Spleen (tissue), 11 donors: ENCODE measurements around the gene ITGA1. TPM values are rescaled to one million over a fixed set of nuclear protein-coding genes. Genes with fewer than 3 reads are reported as not detected.

Experiments used
- DNase-seq: peaks from one replicate; pipeline ENCODE4 v3.0.0-alpha.2; 2020
- H3K27ac ChIP-seq, 8 donors: fragments of 200-600 bp; sonication (generic) in 7 of 8; 1 replicate in 4 of 8; 2 replicates in 4 of 8; pipeline versions ENCODE4 v1.5.0 to v1.8.0; 2016 to 2021; ENCODE audit warnings: inconsistent platforms in 4 of 8, mild to moderate bottlenecking in 4 of 8, moderate library complexity in 1 of 8
- H3K27me3 ChIP-seq, 7 donors: fragments of 200-600 bp; sonication (generic) in 6 of 7; replicated peaks in 1 of 7; 1 replicate in 4 of 7; 2 replicates in 3 of 7; pipeline versions ENCODE4 v1.5.0 to v1.8.0; 2016 to 2021; ENCODE audit warnings: inconsistent platforms in 3 of 7, mild to moderate bottlenecking in 1 of 7
- H3K36me3 ChIP-seq, 6 donors: fragments of 200-600 bp; sonication (generic) in 5 of 6; 1 replicate in 4 of 6; 2 replicates in 2 of 6; pipeline versions ENCODE4 v1.5.0 to v1.8.0; 2016 to 2021; ENCODE audit warnings: inconsistent platforms in 2 of 6
- H3K4me1 ChIP-seq, 6 donors: fragments of 200-600 bp; sonication (generic) in 5 of 6; 1 replicate in 3 of 6; 2 replicates in 3 of 6; pipeline versions ENCODE4 v1.5.0 to v1.8.0; 2016 to 2021; ENCODE audit warnings: inconsistent platforms in 3 of 6
- H3K4me3 ChIP-seq, 8 donors: fragments of 200-600 bp; sonication (generic) in 7 of 8; 1 replicate in 4 of 8; 2 replicates in 4 of 8; pipeline versions ENCODE4 v1.5.0 to v1.8.0; 2016 to 2021; ENCODE audit warnings: inconsistent platforms in 4 of 8, mild to moderate bottlenecking in 4 of 8, moderate library complexity in 2 of 8
- H3K9me3 ChIP-seq, 8 donors: fragments of 200-600 bp; sonication (generic) in 7 of 8; 1 replicate in 4 of 8; 2 replicates in 4 of 8; pipeline versions ENCODE4 v1.5.0 to v1.8.0; 2016 to 2021; ENCODE audit warnings: inconsistent platforms in 4 of 8
- POLR2A ChIP-seq, 3 donors: fragments of 450-650 bp; IDR thresholded peaks; one replicate each; pipeline ENCODE4 v1.5.1; 2017; ENCODE audit warnings: antibody characterized with exemption in 3 of 3, mild to moderate bottlenecking in 1 of 3
- POLR2AphosphoS5 ChIP-seq, 3 donors: sonication (generic); formaldehyde crosslinking; IDR thresholded peaks; one replicate each; pipeline ENCODE4 v1.5.1; 2017; ENCODE audit warnings: antibody characterized with exemption in 3 of 3
- WGBS, 5 donors: extraction: QIAGEN DNeasy Blood & Tissue Kit in 3 of 5; methylation state at CpG; one replicate each; pipeline versions ENCODE4 v1.1.5 to v1.1.7; 2013 to 2018; 5-methylcytosine and 5-hydroxymethylcytosine counted together
- intact Hi-C: fragments of 100-400 bp; cut with DNase I; formaldehyde crosslinking; loops from one replicate; pipeline ENCODE4 v1.15.0; 2023; ENCODE audit warnings: low total_unique reads
- polyA plus RNA-seq, 3 donors: library from polyadenylated mRNA; stranded (reverse); fragments of 200-250 nt; gene quantifications; one replicate each; pipeline ENCODE4 v1.2.1, GENCODE V29; 2013
- total RNA-seq, 7 donors: library from RNA; depleted of rRNA in 3 of 7; stranded (reverse); fragments of >200 nt in 3 of 7; fragmentation: NEBNext Ultra II Directional in 4 of 7; extraction: Animal tissue kit (Norgen Biotek cat#: 25700) in 4 of 7; gene quantifications; one replicate each; pipeline versions ENCODE4 v1.1.0 to v1.2.1, GENCODE V29; 2016 to 2021
- TF ChIP-seq, protein P1 (sequence below), 11 experiments: fragments of 200-600 bp in 7 of 11; fragments of 450-650 bp in 4 of 11; sonication (generic) in 4 of 11; IDR thresholded peaks in 8 of 11; conservative IDR thresholded peaks in 3 of 11; 1 replicate in 7 of 11; 2 replicates in 4 of 11; pipeline versions ENCODE4 v1.4.0 to v1.8.0; 2016 to 2021; ENCODE audit warnings: antibody characterized with exemption in 11 of 11, inconsistent platforms in 4 of 11, mild to moderate bottlenecking in 1 of 11
- donor health status: healthy with polysubstance abuse.
- donor health status: DM: no; HTN: no; CAD: no; lungs with moderate emphysema.
- donor health status: DM: no; HTN: no; CAD: no.
- donor health status: Bipolar disorder and iron deficiency.
- donor health status: healthy.
- donor health status: DM: no; HTN: no; CAD: no.
- donor health status: DM: yes; HTN: yes; CAD: no.

Gene ITGA1
- total and polyA plus RNA-seq, 10 donors, result 8.3 to 505 (median 289) TPM

GRCh38 chr5:52898961-52899680 lies 111.4 kb downstream of the ITGA1 start:
- Histone ChIP-seq H3K36me3 (peaks cover 0 to 65% (median 14%) of the 10 kb centered on the region in 6 donors), H3K4me1 (peaks cover 0 to 26% (median 14%) of the 10 kb centered on the region in 6 donors), H3K4me3 (no peak overlapping the region), H3K9me3 (peaks cover 0 to 8% (median 0%) of the 10 kb centered on the region in 8 donors), H3K27ac (peak overlapping the region in 2 of 8 donors; percentile 1 to 10), H3K27me3 (no peaks in the 10 kb centered on the region)
- 66 to 89% (median 83%) methylated on average over 5 of the region's 5 CpGs for WGBS, 5 donors
- DNase-seq, result no peak
- intact Hi-C loops, result no loop called here
- TF ChIP-seq POLR2AphosphoS5 (IDR thresholded peaks at IDR 0.05) (no peak), POLR2A (IDR thresholded peaks at IDR 0.05) (no peak)
- TF ChIP-seq, protein P1, sequence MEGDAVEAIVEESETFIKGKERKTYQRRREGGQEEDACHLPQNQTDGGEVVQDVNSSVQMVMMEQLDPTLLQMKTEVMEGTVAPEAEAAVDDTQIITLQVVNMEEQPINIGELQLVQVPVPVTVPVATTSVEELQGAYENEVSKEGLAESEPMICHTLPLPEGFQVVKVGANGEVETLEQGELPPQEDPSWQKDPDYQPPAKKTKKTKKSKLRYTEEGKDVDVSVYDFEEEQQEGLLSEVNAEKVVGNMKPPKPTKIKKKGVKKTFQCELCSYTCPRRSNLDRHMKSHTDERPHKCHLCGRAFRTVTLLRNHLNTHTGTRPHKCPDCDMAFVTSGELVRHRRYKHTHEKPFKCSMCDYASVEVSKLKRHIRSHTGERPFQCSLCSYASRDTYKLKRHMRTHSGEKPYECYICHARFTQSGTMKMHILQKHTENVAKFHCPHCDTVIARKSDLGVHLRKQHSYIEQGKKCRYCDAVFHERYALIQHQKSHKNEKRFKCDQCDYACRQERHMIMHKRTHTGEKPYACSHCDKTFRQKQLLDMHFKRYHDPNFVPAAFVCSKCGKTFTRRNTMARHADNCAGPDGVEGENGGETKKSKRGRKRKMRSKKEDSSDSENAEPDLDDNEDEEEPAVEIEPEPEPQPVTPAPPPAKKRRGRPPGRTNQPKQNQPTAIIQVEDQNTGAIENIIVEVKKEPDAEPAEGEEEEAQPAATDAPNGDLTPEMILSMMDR (IDR thresholded peaks at IDR 0.05 in 8 of 11, conservative IDR thresholded peaks at IDR 0.05 in 3 of 11), result no peak

GRCh38 chr5:52903142-52903541 lies 115.4 kb downstream of the ITGA1 start:
- peaks cover 0 to 3% (median 1%) of the 10 kb centered on the region in 6 donors for H3K4me1 ChIP-seq
- TF ChIP-seq POLR2AphosphoS5 (IDR thresholded peaks at IDR 0.05) (no peak), POLR2A (IDR thresholded peaks at IDR 0.05) (no peak)
- TF ChIP-seq, protein P1 (IDR thresholded peaks at IDR 0.05 in 8 of 11, conservative IDR thresholded peaks at IDR 0.05 in 3 of 11), result no peak
- H3K27me3 ChIP-seq, result no peaks in the 10 kb centered on the region
- 78 to 90% (median 85%) methylated on average over 2 of the region's 2 CpGs for WGBS, 5 donors
- peaks cover 0 to 72% (median 17%) of the 10 kb centered on the region in 6 donors for H3K36me3 ChIP-seq
- intact Hi-C loops, result no loop called here
- no peak overlapping the region for H3K4me3 ChIP-seq
- no peak overlapping the region for H3K27ac ChIP-seq
- no peak for DNase-seq
- H3K9me3 ChIP-seq, result peaks cover 0 to 8% (median 0%) of the 10 kb centered on the region in 8 donors

GRCh38 chr5:52906343-52906742 lies 118.6 kb downstream of the ITGA1 start:
- no peak overlapping the region for H3K27ac ChIP-seq
- no peak overlapping the region for H3K4me3 ChIP-seq
- peaks cover 0 to 46% (median 12%) of the 10 kb centered on the region in 6 donors for H3K36me3 ChIP-seq
- no peak for DNase-seq
- 85 to 100% (median 93%) methylated on average over 1 of the region's 1 CpG for WGBS, 5 donors
- TF ChIP-seq POLR2AphosphoS5 (IDR thresholded peaks at IDR 0.05) (no peak), POLR2A (IDR thresholded peaks at IDR 0.05) (no peak)
- TF ChIP-seq, protein P1 (IDR thresholded peaks at IDR 0.05 in 8 of 11, conservative IDR thresholded peaks at IDR 0.05 in 3 of 11), result no peak
- H3K9me3 ChIP-seq, result peaks cover 0 to 6% (median 0%) of the 10 kb centered on the region in 8 donors
- H3K4me1 ChIP-seq, result peaks cover 6 to 29% (median 16%) of the 10 kb centered on the region in 6 donors
- H3K27me3 ChIP-seq, result no peaks in the 10 kb centered on the region
- intact Hi-C loops, result no loop called here

GRCh38 chr5:52906845-52907244 lies 119.1 kb downstream of the ITGA1 start:
- Histone ChIP-seq H3K4me1 (peaks cover 6 to 29% (median 16%) of the 10 kb centered on the region in 6 donors), H3K27me3 (no peaks in the 10 kb centered on the region), H3K9me3 (peaks cover 0 to 4% (median 0%) of the 10 kb centered on the region in 8 donors), H3K36me3 (peaks cover 0 to 41% (median 12%) of the 10 kb centered on the region in 6 donors), H3K4me3 (no peak overlapping the region), H3K27ac (peak overlapping the region in 1 of 8 donors; percentile 72)
- DNase-seq, result no peak
- TF ChIP-seq POLR2A (IDR thresholded peaks at IDR 0.05), result no peak
- TF ChIP-seq POLR2AphosphoS5 (IDR thresholded peaks at IDR 0.05), result no peak
- TF ChIP-seq, protein P1 (IDR thresholded peaks at IDR 0.05 in 8 of 11, conservative IDR thresholded peaks at IDR 0.05 in 3 of 11), result no peak
- intact Hi-C loops, result no loop called here
- 85 to 97% (median 92%) methylated on average over 4 of the region's 4 CpGs for WGBS, 5 donors
